GM21717 (cell line): ENCODE results near the gene BTBD6.
"Not testable (repeated sequence)": the region's sequence is repeated elsewhere in the genome, so short reads cannot be mapped to it uniquely, and the experiment has no call there.

Source experiments
- ATAC-seq: cut with Tn5 transposase; IDR thresholded peaks from one replicate; pipeline ENCODE4 v1.9.1; 2021; ENCODE audit warnings: mild to moderate bottlenecking, moderate library complexity; ENCODE audit not compliant: unreplicated experiment

BTBD6 gene

DNA sequence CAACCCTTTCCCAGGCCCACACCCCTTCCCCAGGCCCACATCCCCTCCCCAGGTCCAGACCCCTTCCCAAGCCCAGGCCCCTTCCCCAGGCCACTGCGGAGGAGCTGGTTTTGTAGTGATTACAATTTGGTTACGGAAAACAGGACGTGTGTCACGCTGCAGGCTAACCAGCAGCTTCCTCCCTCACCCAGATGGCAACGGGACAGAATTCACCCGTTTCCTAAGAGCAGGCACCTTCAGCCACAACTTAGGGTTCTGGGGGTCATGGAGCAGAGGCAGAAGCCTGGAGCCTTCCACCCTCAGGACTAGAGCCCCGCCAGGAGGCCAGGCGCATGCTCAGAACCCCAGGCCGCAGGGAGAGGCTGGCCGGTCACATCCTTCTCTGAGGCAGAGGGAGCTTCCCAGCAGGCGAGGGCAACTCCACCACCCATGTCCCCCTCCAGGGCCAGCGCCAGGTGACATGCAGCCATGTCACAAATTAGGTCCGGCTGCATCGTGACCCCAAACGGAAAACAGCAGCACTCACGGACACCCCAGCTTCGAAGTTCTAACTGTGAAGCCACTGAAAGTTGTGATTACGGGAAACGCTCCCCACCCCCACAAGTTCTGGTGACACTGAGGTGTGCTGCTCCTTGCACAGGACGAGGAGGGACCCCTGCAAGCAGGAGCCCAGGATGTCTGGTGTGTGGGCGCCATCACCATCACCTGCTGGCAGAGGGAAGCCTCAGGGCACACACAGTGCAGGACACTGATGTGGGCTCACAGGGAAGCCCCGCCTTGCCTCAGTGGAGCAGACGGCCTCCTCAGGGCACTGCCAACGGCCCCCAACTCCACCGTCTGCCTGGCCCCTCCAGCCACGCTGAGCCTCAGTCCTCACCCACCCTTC is 44.7 kb downstream of the BTBD6 start:
- no peak for ATAC-seq

DNA sequence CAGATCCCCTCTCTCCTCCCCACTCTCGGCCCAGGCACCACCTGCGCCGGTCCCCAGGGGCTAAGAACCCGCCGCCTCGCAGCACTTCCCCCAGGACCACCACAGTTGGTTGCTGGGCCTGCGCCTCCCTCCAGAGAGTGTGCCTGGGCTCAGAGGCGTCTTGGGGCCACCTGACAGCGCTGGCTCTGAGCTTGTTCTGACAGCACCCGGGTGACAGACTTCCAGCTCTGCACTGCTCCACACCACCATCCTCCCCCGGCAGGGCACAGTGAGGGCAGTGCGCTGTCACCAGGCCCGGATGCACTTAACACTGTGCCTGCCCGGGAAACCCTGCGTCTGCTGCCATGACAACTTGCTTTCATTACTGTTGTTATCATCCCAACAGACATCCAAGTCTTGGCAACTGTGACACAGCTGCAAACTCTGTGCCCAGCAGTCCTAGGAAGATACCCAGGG is 45.8 kb downstream of the BTBD6 start:
- no peak for ATAC-seq

DNA sequence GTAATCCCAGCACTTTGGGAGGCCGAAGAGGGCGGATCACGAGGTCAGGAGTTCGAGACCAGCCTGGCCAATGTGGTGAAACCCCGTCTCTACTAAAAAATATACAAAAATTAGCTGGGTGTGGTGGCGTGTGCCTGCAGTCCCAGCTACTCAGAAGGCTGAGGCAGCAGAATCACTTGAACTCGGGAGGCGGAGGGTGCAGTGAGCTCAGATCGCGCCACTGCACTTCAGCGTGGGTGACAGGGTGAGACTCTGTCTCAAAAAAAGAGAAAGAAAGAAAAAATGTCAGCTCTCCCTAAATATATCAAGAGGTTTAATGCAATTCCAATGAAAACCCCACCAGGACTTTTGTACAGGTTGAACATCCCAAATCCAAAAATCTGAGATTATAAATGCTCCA is 49.0 kb downstream of the BTBD6 start:
- not testable (repeated sequence) for ATAC-seq

DNA sequence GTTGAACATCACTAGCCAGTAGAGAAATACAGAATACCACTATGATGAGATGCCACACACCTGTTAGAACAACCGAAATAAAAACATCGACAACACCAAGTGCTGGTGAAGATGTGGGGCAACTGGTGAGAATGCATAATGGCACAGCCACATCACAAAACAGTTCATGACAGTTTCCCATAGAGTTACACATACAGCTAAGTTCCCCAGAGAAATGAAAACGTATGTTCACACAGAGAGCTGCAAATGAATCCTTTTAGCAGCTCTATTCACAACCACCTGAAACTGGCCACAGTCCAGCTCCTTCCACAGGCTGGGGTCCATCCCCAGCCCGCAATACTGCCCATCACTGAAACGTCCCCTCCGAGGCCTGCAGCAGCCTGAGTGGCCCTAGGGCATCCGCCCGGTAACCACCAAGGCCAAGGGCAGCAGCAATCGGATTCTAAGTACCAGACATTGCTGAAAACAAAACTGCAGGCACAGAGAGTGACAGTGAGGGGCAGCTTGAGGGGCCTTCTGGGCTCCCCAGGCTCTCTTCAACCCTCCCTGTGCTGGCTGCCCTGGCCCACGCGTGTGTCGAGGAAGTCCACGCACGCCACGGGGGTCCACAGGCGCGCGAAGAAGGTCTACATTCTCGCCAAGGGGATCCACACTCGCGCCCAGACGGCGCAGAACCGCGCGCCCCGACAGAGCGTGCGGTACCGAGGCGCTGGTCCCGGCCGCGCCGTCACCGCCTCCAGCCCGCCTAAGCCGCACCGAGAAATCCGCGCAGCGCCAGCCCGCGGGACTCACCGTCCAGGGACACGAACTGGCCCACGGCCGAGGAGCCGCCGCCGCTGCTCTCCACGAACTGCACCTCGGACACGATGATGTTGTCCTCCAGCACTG is 51.6 kb downstream of the BTBD6 start:
- peak; percentile 24 for ATAC-seq
